Bronchial epithelial cell (primary cell): ENCODE measurements around the gene PUSL1. TPM values are rescaled to one million over a fixed set of nuclear protein-coding genes. Genes with fewer than 3 reads are reported as not detected.

Experiments used
- DNase-seq: peaks from one replicate; pipeline ENCODE4 v3.0.0-alpha.2; 2010; ENCODE audit warnings: low read depth
- FAIRE-seq: peaks from 2 replicates; lab custom pipeline; 2011; peaks lifted over from hg19 to GRCh38; lab: Jason Lieb, UNC
- H3K27me3 ChIP-seq: 2 replicates; pipeline ENCODE4 v1.5.1; 2011; ENCODE audit warnings: low read length; ENCODE audit not compliant: control insufficient read depth, insufficient read depth
- H3K36me3 ChIP-seq: 2 replicates; pipeline ENCODE4 v1.5.1; 2011; ENCODE audit warnings: low read length; ENCODE audit not compliant: control insufficient read depth, insufficient read depth
- H3K4me3 ChIP-seq: 2 replicates; pipeline ENCODE4 v1.5.1; 2011; ENCODE audit warnings: mild to moderate bottlenecking, low read depth, low read length, control low read depth
- total RNA-seq: library from RNA; depleted of rRNA; stranded (reverse); fragments of >200 nt; gene quantifications from 2 replicates; pipeline ENCODE4 v1.2.1, GENCODE V29; 2014
- TF ChIP-seq, protein P1 (sequence below): IDR thresholded peaks from 2 replicates; pipeline ENCODE4 v1.5.1; 2011; ENCODE audit warnings: mild to moderate bottlenecking, moderate library complexity, low read length, control low read depth, inconsistent platforms; ENCODE audit not compliant: insufficient read depth, severe bottlenecking

Gene PUSL1
- total RNA-seq, 1 donor from 2014 or later = 20.8 TPM

DNA sequence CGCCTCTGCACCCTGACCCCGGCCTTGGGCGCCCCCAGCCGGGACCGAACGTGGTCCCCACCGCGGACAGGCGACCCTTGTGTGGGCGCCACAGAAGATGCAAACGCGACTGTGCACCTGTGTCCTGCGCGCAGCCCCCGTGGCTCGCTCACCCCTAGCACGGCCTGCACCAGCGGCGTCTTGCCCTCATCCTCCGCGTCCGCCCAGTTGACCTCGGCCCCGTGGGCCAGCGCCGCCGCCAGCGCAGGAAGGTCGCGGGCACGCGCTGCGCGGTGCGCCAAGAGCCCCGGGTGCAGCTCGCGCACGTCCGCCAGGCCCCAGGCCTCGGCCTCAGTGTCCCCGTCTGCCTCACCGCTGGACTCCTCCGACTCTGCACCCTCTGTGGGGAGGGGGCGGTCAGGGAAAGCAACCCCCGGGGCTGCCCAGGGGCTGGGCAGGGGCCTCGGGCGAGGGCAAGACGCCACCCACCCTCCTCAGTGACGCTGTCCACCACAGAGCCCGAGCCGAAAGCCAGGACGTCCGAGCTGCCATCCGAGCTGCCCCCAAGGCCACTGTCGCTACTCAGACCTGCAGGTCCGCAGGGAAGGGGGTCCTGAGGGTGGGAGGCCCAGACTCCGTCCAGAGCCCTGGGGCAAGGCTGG lies 14.0 kb upstream of the PUSL1 start:
- Histone ChIP-seq H3K36me3 (peaks cover 5% of the 10 kb centered on the region), H3K27me3 (no peaks in the 10 kb centered on the region), H3K4me3 (no peak overlapping the region)
- DNase-seq (no peak), FAIRE-seq (no peak)
- TF ChIP-seq, protein P1, sequence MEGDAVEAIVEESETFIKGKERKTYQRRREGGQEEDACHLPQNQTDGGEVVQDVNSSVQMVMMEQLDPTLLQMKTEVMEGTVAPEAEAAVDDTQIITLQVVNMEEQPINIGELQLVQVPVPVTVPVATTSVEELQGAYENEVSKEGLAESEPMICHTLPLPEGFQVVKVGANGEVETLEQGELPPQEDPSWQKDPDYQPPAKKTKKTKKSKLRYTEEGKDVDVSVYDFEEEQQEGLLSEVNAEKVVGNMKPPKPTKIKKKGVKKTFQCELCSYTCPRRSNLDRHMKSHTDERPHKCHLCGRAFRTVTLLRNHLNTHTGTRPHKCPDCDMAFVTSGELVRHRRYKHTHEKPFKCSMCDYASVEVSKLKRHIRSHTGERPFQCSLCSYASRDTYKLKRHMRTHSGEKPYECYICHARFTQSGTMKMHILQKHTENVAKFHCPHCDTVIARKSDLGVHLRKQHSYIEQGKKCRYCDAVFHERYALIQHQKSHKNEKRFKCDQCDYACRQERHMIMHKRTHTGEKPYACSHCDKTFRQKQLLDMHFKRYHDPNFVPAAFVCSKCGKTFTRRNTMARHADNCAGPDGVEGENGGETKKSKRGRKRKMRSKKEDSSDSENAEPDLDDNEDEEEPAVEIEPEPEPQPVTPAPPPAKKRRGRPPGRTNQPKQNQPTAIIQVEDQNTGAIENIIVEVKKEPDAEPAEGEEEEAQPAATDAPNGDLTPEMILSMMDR = no peak

DNA sequence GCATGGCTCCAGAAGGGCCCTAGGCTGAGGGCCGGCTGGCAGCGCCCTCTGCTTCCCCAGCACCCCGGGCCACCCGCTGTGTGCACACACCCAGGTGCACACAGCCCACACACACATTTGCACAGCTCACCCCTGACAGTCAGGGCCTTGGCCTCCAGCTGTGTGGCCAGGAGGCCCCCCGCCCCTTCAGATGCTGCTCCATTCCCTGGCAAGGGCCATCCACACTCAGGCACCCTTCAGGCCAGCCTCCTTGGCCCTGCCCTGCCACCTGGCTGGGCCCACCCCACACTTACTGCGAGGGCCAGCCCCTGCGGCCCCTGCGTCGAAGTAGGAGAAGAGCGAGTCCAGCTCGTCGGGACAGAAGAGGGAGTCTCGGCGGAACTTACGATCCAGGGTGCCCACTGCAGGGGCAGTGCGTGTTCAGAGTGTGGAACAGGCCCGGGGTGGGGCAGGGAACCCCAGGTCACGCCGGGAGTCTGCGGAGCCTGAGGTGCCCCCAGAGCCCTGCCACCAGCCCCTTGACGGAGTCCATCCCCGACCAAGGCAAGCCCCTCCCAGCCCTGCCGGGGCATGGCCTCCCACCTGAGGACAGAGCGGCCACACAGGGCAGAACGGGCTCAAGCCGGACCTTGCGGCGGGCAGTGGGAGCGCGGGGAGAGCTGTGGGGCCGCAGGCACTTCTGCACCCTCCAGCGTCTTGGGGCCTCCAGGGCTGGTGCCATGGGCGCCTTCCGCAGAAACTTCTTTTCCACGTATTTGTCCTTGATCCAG lies 13.1 kb upstream of the PUSL1 start:
- DNase-seq = no peak
- Histone ChIP-seq H3K4me3 (no peak overlapping the region), H3K27me3 (no peaks in the 10 kb centered on the region), H3K36me3 (peaks cover 5% of the 10 kb centered on the region)
- no peak for FAIRE-seq
- TF ChIP-seq, protein P1 = no peak

DNA sequence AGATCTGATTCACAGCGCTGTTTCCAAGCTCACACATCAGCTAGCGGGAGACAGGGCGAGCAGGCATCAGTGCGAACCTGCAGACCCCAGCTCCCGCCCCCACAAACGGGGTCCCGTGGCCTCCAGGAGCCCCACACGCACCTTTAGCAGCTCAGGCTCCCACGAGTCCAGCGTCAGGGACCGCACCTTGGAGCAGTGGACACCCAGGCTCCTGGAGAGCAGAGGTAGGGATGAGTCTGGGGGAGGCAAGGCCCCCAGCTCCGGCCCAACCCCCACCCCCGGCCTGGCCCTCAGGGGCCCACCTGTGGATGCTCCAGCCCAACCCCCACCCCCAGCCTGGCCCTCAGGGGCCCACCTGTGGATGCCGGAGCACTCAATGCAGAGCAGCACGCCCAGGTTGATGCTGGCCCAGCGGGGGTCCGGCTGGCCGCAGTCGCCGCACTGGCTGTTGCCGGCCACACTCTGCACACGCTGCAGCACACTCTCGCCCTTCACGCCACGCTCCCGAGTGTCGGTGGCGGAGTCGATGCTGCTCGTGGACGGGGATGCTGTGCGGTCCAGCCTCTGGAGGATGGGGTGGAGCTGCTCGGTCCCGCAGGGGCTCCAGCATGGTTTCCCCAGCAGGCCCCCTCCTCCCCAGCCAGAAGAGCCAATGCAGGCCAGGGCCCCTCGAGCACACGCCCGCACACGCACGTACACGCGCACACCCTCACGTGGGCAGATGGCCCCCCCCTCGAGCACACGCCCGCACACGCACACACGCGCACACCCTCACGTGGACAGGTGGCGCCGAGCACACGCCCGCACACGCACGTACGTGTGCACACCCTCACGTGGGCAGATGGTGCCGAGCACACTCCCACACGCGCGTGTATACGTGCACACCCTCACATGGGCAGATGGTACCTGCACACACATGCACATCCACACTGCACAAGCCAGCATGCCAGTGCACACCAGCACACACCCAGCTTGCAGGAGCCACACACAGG lies 12.0 kb upstream of the PUSL1 start:
- Histone ChIP-seq H3K4me3 (no peak overlapping the region), H3K36me3 (peaks cover 5% of the 10 kb centered on the region), H3K27me3 (no peaks in the 10 kb centered on the region)
- TF ChIP-seq, protein P1 = no peak
- FAIRE-seq (no peak), DNase-seq (no peak)

DNA sequence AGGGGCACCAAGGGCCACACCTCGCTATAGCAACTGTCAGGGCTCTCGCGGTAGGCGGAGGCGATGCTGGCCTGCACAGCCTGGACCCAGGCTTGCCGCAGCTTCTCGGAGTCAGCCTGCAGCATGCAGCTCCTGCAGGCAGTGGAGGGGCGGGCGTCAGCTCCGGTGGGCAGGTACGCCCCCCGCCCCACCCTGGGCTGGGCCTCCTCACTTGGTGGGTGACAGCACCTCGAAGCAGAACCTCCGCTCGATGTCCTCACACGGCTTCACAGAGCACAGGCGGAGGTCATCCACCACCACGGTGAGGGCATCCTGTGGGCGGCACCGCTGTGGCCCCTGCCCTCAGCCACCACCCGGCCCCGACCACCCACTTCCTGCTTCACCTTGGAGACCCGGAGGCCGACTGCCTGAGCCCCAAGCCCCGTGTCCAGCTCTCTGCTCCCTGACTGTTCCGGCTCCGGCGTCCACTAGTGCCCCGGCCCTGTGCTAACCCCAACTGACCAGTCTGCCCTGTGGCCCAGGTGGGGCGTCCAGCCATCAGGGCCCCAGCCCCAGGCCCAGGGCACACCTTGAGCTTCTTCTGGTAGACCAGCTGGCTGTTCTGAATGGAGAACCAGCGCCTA lies 10.5 kb upstream of the PUSL1 start:
- TF ChIP-seq, protein P1 = no peak
- FAIRE-seq = no peak
- H3K4me3 ChIP-seq = no peak overlapping the region
- no peaks in the 10 kb centered on the region for H3K27me3 ChIP-seq
- H3K36me3 ChIP-seq = peaks cover 6% of the 10 kb centered on the region
- no peak for DNase-seq

DNA sequence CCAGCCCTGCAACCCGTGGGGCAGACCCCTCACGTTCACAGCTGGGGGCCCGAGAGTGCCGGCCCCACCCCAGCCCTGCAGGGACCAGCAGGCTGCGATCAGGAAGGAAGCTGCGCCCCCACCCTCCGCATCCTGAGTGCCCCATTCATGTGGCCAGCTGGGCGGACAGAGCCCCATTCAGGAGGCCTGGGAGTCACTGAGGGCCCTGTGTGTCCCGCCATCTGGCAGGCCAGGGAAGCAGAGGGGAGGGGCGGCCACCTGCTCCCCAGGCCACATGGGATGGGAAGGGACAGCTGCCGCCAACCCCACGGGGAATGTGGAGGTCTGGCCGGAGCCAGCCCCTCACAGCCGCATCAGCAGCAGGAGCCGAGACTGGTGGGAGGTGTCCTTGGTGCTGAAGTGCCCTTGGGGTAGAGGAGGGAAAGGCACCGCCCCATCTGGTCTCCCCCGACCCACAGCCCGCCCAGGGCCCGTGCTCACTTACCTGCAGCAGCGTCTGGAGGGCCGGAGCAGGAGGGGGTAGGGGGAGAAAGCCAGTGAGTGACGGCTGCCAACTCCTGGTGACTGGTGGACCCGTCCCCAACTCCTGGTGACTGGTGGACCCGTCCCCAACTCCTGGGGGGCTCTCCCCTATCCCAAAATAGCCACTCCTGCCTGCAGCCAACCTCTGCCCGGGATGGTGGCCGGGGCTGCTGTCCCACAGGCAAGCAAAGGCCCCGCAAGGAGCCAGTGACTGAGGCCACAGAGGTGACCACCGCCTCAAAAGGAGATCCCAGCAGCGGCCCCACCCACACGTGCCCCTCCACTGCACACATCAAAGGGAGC lies 9.3 kb upstream of the PUSL1 start:
- Histone ChIP-seq H3K36me3 (peaks cover 4% of the 10 kb centered on the region), H3K4me3 (no peak overlapping the region), H3K27me3 (no peaks in the 10 kb centered on the region)
- TF ChIP-seq, protein P1 = no peak
- DNase-seq (no peak), FAIRE-seq (no peak)
